ENCODE results near the gene SHC1.

SHC1 gene

GRCh38 chr1:154956544-154956941, 14.0 kb downstream of the SHC1 start:
- DNase-seq (ENCODE audit: low spot score) = no peak

GRCh38 chr1:154955718-154956543, 14.6 kb downstream of the SHC1 start, which contains the start of gene PBXIP1:
Gene PBXIP1, minus strand, starts transcription at chr1:154956099. Its CDS starts 2,378 bp downstream, at chr1:154953721.
- peak; percentile 98 for DNase-seq (ENCODE audit: low spot score)

GRCh38 chr1:154955039-154955717, 15.4 kb downstream of the SHC1 start:
- peak; percentile 67 for DNase-seq (ENCODE audit: low spot score)

- no peak for DNase-seq (ENCODE audit: low spot score)
These were observed 16.0 kb downstream of the SHC1 start for GRCh38 chr1:154954541-154954940.

GRCh38 chr1:154953611-154954038, 16.9 kb downstream of the SHC1 start:
- no peak for DNase-seq (ENCODE audit: low spot score)

GRCh38 chr1:154952664-154953063, 17.9 kb downstream of the SHC1 start:
- DNase-seq (ENCODE audit: low spot score) = no peak

GRCh38 chr1:154951901-154952657, 18.5 kb downstream of the SHC1 start:
- DNase-seq (ENCODE audit: low spot score) = no peak

GRCh38 chr1:154948079-154948478, 22.5 kb downstream of the SHC1 start:
- no peak for DNase-seq (ENCODE audit: low spot score)

GRCh38 chr1:154945962-154946850, 24.3 kb downstream of the SHC1 start:
- DNase-seq (ENCODE audit: low spot score) = no peak

- no peak for DNase-seq (ENCODE audit: low spot score)
These were observed 25.2 kb downstream of the SHC1 start for GRCh38 chr1:154945160-154945961.

- DNase-seq (ENCODE audit: low spot score) = no peak
These were observed 26.0 kb downstream of the SHC1 start for GRCh38 chr1:154944401-154945159.

GRCh38 chr1:154943649-154944400, 26.7 kb downstream of the SHC1 start:
- peak; percentile 56 for DNase-seq (ENCODE audit: low spot score)

- peak; percentile 11 for DNase-seq (ENCODE audit: low spot score)
These were observed 29.1 kb downstream of the SHC1 start for GRCh38 chr1:154941333-154942013.

- DNase-seq (ENCODE audit: low spot score) = no peak
These were observed 29.8 kb downstream of the SHC1 start for GRCh38 chr1:154940651-154941194.

GRCh38 chr1:154940213-154940560, 30.4 kb downstream of the SHC1 start:
- DNase-seq (ENCODE audit: low spot score) = no peak

- DNase-seq (ENCODE audit: low spot score) = no peak
These were observed 31.7 kb downstream of the SHC1 start for GRCh38 chr1:154938604-154939399.

GRCh38 chr1:154937988-154938386, 32.6 kb downstream of the SHC1 start:
- no peak for DNase-seq (ENCODE audit: low spot score)

All from AG08395 (cell line).